HG03196 (cell line): ENCODE results near the gene RHOH.
A peak's percentile ranks its signal among the peaks of the same experiment; 100 is the strongest.

ENCODE experiments used
- ATAC-seq: cut with Tn5 transposase; IDR thresholded peaks from one replicate; pipeline ENCODE4 v1.9.1; 2021; ENCODE audit not compliant: unreplicated experiment

Gene RHOH

DNA sequence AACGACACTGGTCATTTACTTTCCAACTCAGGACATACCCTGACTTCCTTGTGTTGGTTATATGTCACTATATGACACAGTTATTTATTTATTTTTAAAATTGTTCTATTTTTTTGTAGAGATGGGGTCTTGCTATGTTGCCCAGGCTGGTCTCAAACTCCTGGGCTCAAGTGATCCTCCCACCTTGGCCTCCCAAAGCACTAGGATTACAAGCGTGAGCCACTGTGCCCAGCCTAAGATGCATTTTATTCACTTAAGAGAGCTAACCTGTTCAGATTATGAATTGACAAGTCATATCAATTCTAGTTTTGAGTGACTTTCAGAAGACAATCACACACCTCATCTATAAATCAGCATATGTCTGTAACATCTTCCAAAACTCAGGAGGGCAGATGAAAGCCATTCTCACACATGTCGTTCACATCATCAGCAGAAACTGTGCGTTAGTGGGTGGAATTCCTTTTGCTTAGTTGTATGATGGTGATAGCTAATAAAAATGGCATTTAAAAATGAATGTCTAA lies 9.4 kb upstream of the RHOH start:
- ATAC-seq: no peak

DNA sequence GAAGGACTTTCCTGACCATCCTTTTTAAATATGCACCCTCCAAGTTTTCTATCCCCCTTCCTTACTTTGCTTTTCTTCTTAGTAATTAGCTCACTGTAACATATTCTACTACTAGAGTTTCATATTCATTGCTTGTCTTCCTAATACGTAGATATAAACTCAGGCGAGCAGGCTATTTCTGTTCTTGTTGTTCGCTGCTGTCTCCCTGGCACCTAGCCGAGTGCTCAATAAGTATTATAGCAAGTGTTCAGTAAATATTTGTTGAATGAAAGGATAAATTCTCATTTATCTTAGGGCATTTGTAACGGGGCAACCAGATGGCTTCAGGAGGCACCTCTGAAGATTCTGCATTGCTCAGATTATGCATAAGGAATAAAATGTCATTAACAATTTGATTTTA lies 6.8 kb upstream of the RHOH start:
- ATAC-seq: no peak

GRCh38 chr4:40190465-40190864 lies 6.4 kb upstream of the RHOH start:
- no peak for ATAC-seq

DNA sequence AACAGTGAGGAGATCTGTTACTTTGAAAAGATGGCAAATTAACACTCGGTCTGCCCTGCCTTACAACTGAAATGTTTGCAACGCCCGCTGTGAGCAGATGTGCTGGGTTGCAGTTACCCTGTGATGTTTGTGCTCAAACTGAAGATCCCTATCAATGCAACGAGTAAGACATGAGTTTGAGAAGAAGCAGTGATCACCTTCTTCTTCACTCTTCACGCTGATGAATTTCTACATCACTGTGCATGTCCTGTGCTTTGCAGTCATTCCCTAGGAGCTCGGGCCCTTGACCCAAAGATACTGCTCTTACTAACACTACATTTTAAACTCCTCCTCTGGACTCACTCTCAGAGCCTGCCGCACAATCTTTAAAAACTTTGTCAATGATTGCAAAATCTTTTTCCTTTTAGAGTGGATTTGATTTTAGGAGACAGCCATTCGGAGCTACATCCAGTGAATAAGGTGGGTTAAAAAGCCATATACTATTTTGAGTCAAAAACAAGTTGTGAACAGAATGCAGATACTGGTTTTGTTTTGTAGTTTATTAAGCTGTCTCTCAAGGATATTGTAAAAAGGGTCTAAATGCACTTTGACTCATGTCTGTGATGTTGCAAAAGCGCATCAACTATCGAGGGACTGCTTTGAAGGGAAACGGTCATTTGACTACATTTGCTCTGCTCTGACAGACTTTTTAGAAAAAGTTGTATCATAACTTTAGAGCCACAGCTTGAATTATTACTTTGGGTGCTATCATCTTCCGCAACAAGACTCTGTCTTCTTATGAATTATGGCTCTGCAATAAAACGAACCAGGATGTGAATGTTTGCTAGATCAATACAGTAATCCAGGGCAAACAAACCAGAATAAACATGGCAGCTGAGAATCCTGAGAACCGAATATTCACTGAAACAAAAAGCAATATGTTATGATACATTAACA lies 5.7 kb upstream of the RHOH start:
- ATAC-seq: no peak

GRCh38 chr4:40192114-40193015 lies 4.5 kb upstream of the RHOH start:
- ATAC-seq: no peak

DNA sequence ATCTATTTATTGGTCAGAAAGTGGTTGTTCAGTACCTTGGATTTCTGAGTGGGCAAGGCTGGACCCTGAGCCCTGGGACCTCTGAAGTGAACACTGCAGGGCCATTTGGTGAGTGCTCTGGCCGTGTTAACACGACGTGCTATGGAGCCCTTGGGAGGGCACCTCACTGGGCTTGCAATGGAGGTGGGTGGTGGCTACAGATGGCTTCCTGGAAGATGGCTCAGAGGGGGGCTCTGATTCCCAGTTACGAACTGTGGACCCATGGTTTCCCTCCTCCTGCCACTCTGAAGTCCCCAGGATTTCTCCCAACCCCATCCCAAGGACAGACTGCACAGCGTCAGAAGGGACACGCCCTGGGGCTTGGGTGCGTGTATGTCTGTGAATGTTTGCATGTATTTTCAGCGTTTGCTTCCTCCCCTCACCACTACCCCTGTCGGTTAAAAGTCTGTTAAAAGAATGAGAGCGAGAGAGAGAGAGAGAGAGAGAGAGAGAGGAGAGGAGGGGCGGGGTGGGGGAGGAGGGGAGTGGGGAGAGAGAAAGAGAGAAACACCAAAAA lies 3.7 kb upstream of the RHOH start:
- ATAC-seq: no peak

GRCh38 chr4:40193578-40193977 lies 3.3 kb upstream of the RHOH start:
- ATAC-seq: no peak

DNA sequence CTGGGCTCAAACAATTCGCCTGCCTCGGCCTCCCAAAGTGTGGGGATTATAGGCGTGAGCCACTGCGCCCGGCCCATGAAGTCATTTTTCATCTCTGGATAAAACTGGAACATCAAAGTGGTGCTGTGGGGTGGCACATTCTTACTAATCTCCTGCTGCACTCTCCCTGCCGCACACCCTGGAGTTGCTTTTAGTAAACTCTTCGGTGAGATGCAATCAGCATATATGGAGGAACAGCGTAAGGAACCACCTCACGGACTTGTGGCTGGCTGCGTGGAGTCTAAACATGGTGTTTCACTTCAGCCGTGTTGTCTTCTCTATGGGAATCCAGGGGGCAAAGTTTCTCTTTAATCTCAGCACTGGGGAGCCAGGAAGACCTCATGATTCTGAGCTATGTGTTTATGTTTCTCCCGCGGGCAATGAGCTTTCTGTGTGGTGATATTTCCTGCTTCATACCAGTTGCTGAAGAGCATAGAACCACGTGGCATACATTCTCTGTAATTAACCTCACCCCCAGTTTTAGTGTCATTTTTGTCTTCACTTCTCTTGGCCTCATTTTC lies 2.1 kb upstream of the RHOH start:
- no peak for ATAC-seq

GRCh38 chr4:40195182-40196177 lies 1.4 kb upstream of the RHOH start:
- ATAC-seq: no peak

- no peak for ATAC-seq
Measured at GRCh38 chr4:40196272-40196671, 559 bp upstream of the RHOH start.

DNA sequence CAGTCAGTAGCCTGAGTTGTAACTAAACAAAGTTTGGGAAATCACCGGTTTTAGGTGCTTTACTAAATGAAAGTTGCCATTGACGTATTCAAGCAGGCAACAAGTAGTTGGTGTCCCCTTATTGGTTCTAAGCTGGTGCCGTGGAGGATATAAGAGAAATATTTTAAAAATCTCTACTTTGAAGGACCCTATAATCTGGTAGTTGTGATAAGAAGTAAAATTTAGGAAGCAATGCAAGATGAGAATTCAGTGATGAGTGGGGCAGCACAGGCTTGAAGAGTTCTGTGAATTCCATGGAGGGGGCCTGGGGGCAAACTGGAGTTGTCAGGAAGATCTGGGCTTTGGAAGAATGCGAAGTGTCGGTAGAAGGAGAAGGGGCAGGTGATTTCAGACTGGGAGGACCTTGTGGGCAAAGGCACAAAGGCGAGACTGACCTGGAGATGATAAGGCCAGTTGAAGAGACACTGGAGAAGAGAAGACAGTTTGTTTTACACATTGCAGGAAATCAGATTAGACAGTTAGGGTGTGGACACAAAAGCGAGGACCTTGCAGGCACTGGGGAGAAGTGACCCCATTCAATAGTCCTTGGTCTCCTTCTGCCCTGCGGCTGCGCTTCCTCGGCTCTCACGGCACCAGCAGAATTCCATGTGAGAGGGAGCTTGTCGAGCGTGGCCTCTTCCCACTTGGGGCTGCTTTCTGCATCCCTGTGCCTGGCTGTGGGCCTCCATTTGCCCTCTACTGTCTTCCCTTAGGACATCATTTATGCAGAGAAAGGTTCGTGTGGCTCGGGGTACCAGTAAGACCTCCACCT lies 1.3 kb downstream of the RHOH start:
- no peak for ATAC-seq

DNA sequence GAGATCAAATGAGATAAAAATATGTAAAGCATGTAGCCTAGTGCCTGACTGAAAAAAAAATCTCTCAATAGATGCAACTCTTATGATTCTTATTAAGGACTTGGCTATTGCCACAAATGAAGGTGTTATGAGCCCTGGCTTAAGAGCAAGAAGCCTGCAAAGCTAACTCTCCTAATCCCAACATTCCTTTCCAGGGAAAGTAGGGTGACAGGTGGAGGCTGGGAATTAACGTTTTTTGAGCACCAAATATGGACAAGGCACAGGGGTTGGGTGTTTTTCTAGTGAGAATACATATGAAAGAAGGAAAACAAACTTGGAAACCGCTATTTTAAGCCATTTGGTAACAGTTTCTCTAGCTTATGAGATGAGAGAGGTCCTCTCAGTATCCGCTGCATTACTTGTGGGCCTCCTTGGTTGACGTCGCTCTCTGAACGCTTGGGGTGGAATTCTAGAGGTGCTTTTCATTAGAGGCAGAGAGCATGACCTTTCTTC lies 2.4 kb downstream of the RHOH start:
- ATAC-seq: no peak

GRCh38 chr4:40199999-40200874 lies 3.4 kb downstream of the RHOH start:
- ATAC-seq: peak; percentile 50

DNA sequence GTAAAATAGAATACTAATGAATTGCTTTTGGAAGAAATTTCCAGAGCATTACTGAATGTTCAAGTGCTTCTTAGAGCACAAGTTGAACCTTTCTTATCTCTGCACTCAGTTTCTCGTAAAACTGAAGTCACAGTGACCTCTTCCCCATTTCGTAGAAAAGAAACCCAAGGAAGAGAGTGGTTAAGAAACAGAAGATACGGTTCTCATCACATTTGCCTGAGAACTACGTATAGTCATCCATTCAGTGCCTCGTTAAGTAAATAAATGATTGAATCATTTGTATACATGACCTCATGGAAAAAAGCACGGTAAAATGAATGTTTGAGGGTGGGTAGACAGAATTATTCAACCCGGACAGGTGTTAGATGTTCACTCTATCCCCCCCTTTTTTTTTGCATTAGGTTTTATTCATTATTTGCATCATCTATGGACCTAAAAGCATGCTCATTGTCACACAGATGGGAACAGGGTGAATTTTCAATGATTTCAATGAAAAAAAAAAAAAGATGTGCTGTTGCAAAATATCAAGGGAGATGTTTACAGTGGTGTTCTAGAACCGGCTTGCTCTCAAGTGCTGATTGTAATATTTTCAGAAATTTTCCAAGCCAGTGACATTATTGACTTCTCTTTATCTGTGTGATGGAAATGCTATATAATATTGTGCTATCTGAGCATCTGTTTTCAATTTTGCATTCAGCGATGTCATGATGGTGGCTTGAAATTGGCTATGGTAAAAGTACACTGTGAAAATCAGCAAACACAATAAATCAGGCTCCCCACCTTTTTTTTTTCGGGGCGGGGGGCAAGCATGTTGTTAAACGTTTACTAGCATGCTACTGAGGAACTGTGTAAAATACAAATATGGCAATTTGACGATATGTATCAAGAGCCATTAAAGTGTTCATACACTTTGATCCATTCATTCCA lies 4.3 kb downstream of the RHOH start:
- no peak for ATAC-seq

- ATAC-seq: no peak
Measured at GRCh38 chr4:40201898-40202297, 5.1 kb downstream of the RHOH start.

GRCh38 chr4:40202474-40202873 lies 5.6 kb downstream of the RHOH start:
- no peak for ATAC-seq
